ENCODE data around the gene GPR119. TPM values are rescaled to one million over a fixed set of nuclear protein-coding genes. Genes with fewer than 3 reads are reported as not detected.
"Not testable (repeated sequence)": the region's sequence is repeated elsewhere in the genome, so short reads cannot be mapped to it uniquely, and the experiment has no call there.

GPR119 gene
- total RNA-seq, 2 donors from 2014 or later: 1.8 to 15.2 TPM

GRCh38 chrX:130386408-130386808, 934 bp upstream of the GPR119 start:
- no peak for TF ChIP-seq POLR2A (IDR thresholded peaks at IDR 0.05)
- no peak for TF ChIP-seq CTCF (IDR thresholded peaks at IDR 0.05)
- Histone ChIP-seq H3K36me3 (replicated peaks in 1 of 2; ENCODE audit: insufficient read depth in 1 of 2, low read depth in 2 of 2) (no peaks in the 10 kb centered on the region), H3K4me1 (no peaks in the 10 kb centered on the region), H3K27me3 (no peaks in the 10 kb centered on the region), H3K9me3 (no peaks in the 10 kb centered on the region), H3K4me3 (no peak overlapping the region), H3K27ac (no peak overlapping the region)
- intact Hi-C loops (cut with DNase I): no loop called here
- no peak for ATAC-seq
- no peak for DNase-seq
- 62 to 64% methylated on average over 4 to 5 of the region's 5 CpGs for WGBS, 2 donors

GRCh38 chrX:130378024-130378669, 7.3 kb downstream of the GPR119 start:
- no peaks in the 10 kb centered on the region for H3K4me1 ChIP-seq
- H3K27me3 ChIP-seq: no peaks in the 10 kb centered on the region
- intact Hi-C loops (cut with DNase I): no loop called here
- H3K9me3 ChIP-seq: no peaks in the 10 kb centered on the region
- ATAC-seq: no peak
- 40 to 45% methylated on average over 2 to 5 of the region's 5 CpGs for WGBS, 2 donors
- peak in 2 of 4 donors; percentile 7 to 9 for DNase-seq
- no peak for TF ChIP-seq CTCF (IDR thresholded peaks at IDR 0.05)
- TF ChIP-seq POLR2A (IDR thresholded peaks at IDR 0.05): no peak
- no peak overlapping the region for H3K4me3 ChIP-seq
- no peak overlapping the region for H3K27ac ChIP-seq
- no peaks in the 10 kb centered on the region for H3K36me3 ChIP-seq (replicated peaks in 1 of 2; ENCODE audit: insufficient read depth in 1 of 2, low read depth in 2 of 2)

- no peaks in the 10 kb centered on the region for H3K36me3 ChIP-seq (replicated peaks in 1 of 2; ENCODE audit: insufficient read depth in 1 of 2, low read depth in 2 of 2)
- intact Hi-C loops (cut with DNase I): no loop called here
- TF ChIP-seq POLR2A (IDR thresholded peaks at IDR 0.05) (no peak), CTCF (IDR thresholded peaks at IDR 0.05) (no peak)
- no peak overlapping the region for H3K4me3 ChIP-seq
- DNase-seq (no peak), ATAC-seq (no peak)
- H3K27me3 ChIP-seq: no peaks in the 10 kb centered on the region
- no peaks in the 10 kb centered on the region for H3K4me1 ChIP-seq
- no peaks in the 10 kb centered on the region for H3K9me3 ChIP-seq
- H3K27ac ChIP-seq: no peak overlapping the region
These were observed 9.4 kb downstream of the GPR119 start for GRCh38 chrX:130376077-130376476.

GRCh38 chrX:130352050-130352449, 33.4 kb downstream of the GPR119 start:
- ATAC-seq; H3K4me3 ChIP-seq; H3K36me3 ChIP-seq (replicated peaks in 1 of 2; ENCODE audit: insufficient read depth in 1 of 2, low read depth in 2 of 2); H3K27ac ChIP-seq; intact Hi-C loops (cut with DNase I); H3K9me3 ChIP-seq; H3K4me1 ChIP-seq; H3K27me3 ChIP-seq; DNase-seq: not testable (repeated sequence)
- 88 to 100% methylated on average over 1 of the region's 1 CpG for WGBS, 2 donors

- H3K4me3 ChIP-seq: no peak overlapping the region
- TF ChIP-seq POLR2A (IDR thresholded peaks at IDR 0.05) (no peak), CTCF (IDR thresholded peaks at IDR 0.05) (no peak)
- 92 to 98% methylated on average over 3 of the region's 3 CpGs for WGBS, 2 donors
- DNase-seq (no peak), ATAC-seq (no peak)
- intact Hi-C loops (cut with DNase I): no loop called here
- no peak overlapping the region for H3K27ac ChIP-seq
- H3K4me1 ChIP-seq: no peaks in the 10 kb centered on the region
- no peaks in the 10 kb centered on the region for H3K36me3 ChIP-seq (replicated peaks in 1 of 2; ENCODE audit: insufficient read depth in 1 of 2, low read depth in 2 of 2)
- no peaks in the 10 kb centered on the region for H3K27me3 ChIP-seq
- no peaks in the 10 kb centered on the region for H3K9me3 ChIP-seq
These were observed 33.9 kb downstream of the GPR119 start for GRCh38 chrX:130351567-130351966.
